ENCODE results near the gene CNST.

DNA sequence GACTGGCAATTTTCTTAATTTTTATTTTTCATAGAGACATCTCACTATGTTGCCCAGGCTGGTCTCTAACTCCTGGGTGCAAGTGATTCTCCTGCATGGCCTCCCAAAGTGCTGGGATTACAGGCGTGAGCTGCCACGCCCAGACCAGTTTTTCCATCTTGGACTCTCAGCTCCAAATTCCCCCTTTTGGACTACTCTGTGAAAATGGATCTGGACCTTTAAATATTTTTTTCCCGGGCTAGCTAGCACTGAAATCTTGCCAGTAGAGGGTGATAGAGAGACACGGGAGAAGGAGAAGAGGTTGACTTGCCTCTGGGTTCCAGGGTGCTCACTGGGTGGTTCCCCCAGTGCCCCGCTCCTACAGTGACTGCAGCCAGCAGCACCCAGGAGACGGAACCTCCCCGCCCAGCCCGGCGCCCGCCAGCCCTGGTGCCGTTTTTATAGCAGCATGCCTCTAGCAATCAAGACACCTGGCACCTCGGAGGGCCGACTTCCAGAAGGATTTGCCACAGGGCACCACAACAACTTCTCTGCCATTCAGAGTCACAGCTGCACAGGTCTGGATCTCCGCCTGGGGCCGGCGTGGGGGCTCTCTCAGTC lies 123.3 kb downstream of the CNST start:
- no peak for TF ChIP-seq EP300 (IDR thresholded peaks at IDR 0.05; ENCODE audit: borderline replicate concordance)
- TF ChIP-seq, protein P1, sequence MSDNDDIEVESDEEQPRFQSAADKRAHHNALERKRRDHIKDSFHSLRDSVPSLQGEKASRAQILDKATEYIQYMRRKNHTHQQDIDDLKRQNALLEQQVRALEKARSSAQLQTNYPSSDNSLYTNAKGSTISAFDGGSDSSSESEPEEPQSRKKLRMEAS (IDR thresholded peaks at IDR 0.05) = peak; percentile 63
